GM21786 (cell line): ENCODE results near the gene DNAH12.
A peak's percentile ranks its signal among the peaks of the same experiment; 100 is the strongest.

Experiments
- ATAC-seq: cut with Tn5 transposase; IDR thresholded peaks from one replicate; pipeline ENCODE4 v1.9.1; 2021; ENCODE audit not compliant: unreplicated experiment

Gene DNAH12

GRCh38 chr3:57544181-57545125 lies at the start of gene DNAH12:
Gene DNAH12, minus strand, starts transcription at chr3:57544344. Its CDS starts 1,474 bp downstream, at chr3:57542870.
- no peak for ATAC-seq

- no peak for ATAC-seq
Measured at GRCh38 chr3:57592306-57592705, 48.2 kb upstream of the DNAH12 start.

- ATAC-seq, result no peak
Measured at GRCh38 chr3:57587905-57588304, 43.8 kb upstream of the DNAH12 start.

- no peak for ATAC-seq
Measured at GRCh38 chr3:57586778-57587177, 42.6 kb upstream of the DNAH12 start.

- ATAC-seq, result no peak
Measured at GRCh38 chr3:57583544-57583943, 39.4 kb upstream of the DNAH12 start.

- ATAC-seq, result no peak
Measured at GRCh38 chr3:57582474-57583168, 38.5 kb upstream of the DNAH12 start.

- no peak for ATAC-seq
Measured at GRCh38 chr3:57577801-57578200, 33.7 kb upstream of the DNAH12 start.

GRCh38 chr3:57575966-57576626 lies 32.0 kb upstream of the DNAH12 start:
- ATAC-seq, result no peak

- no peak for ATAC-seq
Measured at GRCh38 chr3:57572096-57572495, 28.0 kb upstream of the DNAH12 start.

GRCh38 chr3:57570878-57571277 lies 26.7 kb upstream of the DNAH12 start:
- ATAC-seq, result no peak

GRCh38 chr3:57569859-57570450 lies 25.8 kb upstream of the DNAH12 start:
- ATAC-seq, result no peak

GRCh38 chr3:57559526-57559925 lies 15.4 kb upstream of the DNAH12 start:
- no peak for ATAC-seq

GRCh38 chr3:57557085-57557537 lies 13.0 kb upstream of the DNAH12 start:
- ATAC-seq, result no peak

- peak; percentile 30 for ATAC-seq
Measured at GRCh38 chr3:57556459-57557084, 12.4 kb upstream of the DNAH12 start.

- peak; percentile 85 for ATAC-seq
Measured at GRCh38 chr3:57555738-57556458, 11.8 kb upstream of the DNAH12 start, which contains the start of gene PDE12. Gene PDE12, plus strand, starts transcription at chr3:57556274. Its CDS starts 106 bp downstream, at chr3:57556380.

- ATAC-seq, result no peak
Measured at GRCh38 chr3:57555306-57555705, 11.2 kb upstream of the DNAH12 start.

GRCh38 chr3:57546616-57547015 lies 2.5 kb upstream of the DNAH12 start:
- ATAC-seq, result no peak

- no peak for ATAC-seq
Measured at GRCh38 chr3:57545636-57546268, 1.6 kb upstream of the DNAH12 start.

- no peak for ATAC-seq
Measured at GRCh38 chr3:57538465-57538864, 5.7 kb downstream of the DNAH12 start.
